HG02885 (cell line): ENCODE measurements around the gene DAD1.
"Not testable (repeated sequence)": the region's sequence is repeated elsewhere in the genome, so short reads cannot be mapped to it uniquely, and the experiment has no call there.

Experiments used
- ATAC-seq: cut with Tn5 transposase; IDR thresholded peaks from one replicate; pipeline ENCODE4 v1.9.1; 2021; ENCODE audit warnings: mild to moderate bottlenecking; ENCODE audit not compliant: unreplicated experiment, poor library complexity

DAD1 gene

GRCh38 chr14:22570132-22570949 is 18.7 kb downstream of the DAD1 start:
- peak; percentile 68 for ATAC-seq

- ATAC-seq: no peak
Observed at GRCh38 chr14:22569737-22570131, 19.3 kb downstream of the DAD1 start.

GRCh38 chr14:22569106-22569736 is 19.8 kb downstream of the DAD1 start:
- no peak for ATAC-seq

- no peak for ATAC-seq
Observed at GRCh38 chr14:22567437-22567836, 21.6 kb downstream of the DAD1 start.

- no peak for ATAC-seq
Observed at GRCh38 chr14:22566845-22567244, 22.2 kb downstream of the DAD1 start.

GRCh38 chr14:22566266-22566665 is 22.8 kb downstream of the DAD1 start:
- ATAC-seq: not testable (repeated sequence)

GRCh38 chr14:22565391-22565945 is 23.6 kb downstream of the DAD1 start:
- ATAC-seq: peak; percentile 42

GRCh38 chr14:22564463-22564862 is 24.6 kb downstream of the DAD1 start:
- ATAC-seq: no peak

- ATAC-seq: peak; percentile 53
Observed at GRCh38 chr14:22563987-22564386, 25.0 kb downstream of the DAD1 start.

- ATAC-seq: peak; percentile 24
Observed at GRCh38 chr14:22561661-22562579, 27.1 kb downstream of the DAD1 start.

GRCh38 chr14:22561366-22561660 is 27.7 kb downstream of the DAD1 start:
- no peak for ATAC-seq

GRCh38 chr14:22560662-22561365 is 28.2 kb downstream of the DAD1 start:
- ATAC-seq: no peak

GRCh38 chr14:22559041-22559440 is 30.0 kb downstream of the DAD1 start:
- no peak for ATAC-seq

GRCh38 chr14:22558221-22558913 is 30.7 kb downstream of the DAD1 start:
- ATAC-seq: no peak

GRCh38 chr14:22557846-22558220 is 31.2 kb downstream of the DAD1 start:
- ATAC-seq: no peak

- peak; percentile 38 for ATAC-seq
Observed at GRCh38 chr14:22556990-22557623, 31.9 kb downstream of the DAD1 start.

GRCh38 chr14:22556021-22556989 is 32.7 kb downstream of the DAD1 start:
- peak; percentile 73 for ATAC-seq
